T47D (cell line): ENCODE measurements around the gene TNKS1BP1.
"Not testable (repeated sequence)": the region's sequence is repeated elsewhere in the genome, so short reads cannot be mapped to it uniquely, and the experiment has no call there.

ENCODE experiments used
- DNase-seq, 2 experiments: peaks; one replicate each; pipeline versions ENCODE4 v3.0.0 to v3.0.0-alpha.2; 2011 to 2012; ENCODE audit warnings: low read depth in 1 of 2, low spot score in 1 of 2
- JUND ChIP-seq: IDR thresholded peaks from 2 replicates; pipeline ENCODE4 v1.6.1; 2012; ENCODE audit warnings: low read depth
- in situ Hi-C: cut with HindIII; loops from 2 replicates; pipeline ENCODE4 v1.10.0; 2016; ENCODE audit warnings: low sequenced_read_pairs, low pct_unique_long_range_greater_than_20kb

The TNKS1BP1 gene

DNA sequence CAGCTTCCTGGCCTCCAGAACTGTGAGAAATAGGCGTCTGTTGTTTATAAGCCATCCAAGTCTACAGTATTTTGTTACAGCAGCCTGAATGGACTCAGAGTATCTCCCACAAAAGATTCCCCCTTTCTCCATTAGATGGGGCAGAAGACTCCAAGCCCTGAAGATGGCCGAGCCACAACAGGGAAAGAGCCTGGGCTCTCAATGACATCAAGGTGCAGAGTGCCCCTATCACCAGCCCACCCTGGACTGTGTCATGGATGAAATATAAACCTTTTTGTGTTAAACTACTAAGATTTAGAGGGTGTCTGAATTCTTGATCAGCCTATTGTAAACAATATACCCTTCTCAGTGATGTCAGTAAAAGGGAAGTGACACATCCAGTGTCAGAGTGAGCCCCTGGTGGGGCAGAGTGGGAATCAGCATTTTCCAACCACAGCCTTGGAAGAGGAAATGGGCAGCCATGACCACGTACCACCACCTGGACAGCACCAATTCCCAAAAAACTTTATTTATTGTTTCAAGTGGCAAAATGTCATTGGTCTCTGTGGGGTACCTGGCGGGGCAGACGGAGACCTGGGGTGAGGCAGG is 25.5 kb downstream of the TNKS1BP1 start:
- DNase-seq = no peak
- no peak for TF ChIP-seq JUND
- in situ Hi-C loops = no loop called here

DNA sequence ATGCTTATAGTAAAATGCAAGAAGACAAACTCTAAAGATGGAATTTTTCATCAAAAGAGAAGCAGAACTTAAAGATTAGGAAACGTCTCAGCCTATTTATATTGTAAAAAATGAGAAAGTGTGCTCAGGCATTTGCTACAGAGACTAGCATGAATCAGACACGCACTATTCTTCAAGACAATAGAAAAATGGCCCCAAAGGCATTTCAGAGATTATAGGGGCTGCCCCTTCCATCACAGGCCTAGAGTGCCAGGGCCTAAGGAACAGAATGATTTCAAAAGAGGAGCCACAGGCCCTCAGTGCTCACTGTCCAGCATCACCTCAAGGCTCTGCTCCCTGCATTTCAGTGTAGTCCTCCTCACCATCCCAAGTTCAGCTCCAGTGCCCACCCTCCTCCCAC is 27.5 kb downstream of the TNKS1BP1 start:
- DNase-seq = no peak
- no peak for TF ChIP-seq JUND
- in situ Hi-C loops = no loop called here

DNA sequence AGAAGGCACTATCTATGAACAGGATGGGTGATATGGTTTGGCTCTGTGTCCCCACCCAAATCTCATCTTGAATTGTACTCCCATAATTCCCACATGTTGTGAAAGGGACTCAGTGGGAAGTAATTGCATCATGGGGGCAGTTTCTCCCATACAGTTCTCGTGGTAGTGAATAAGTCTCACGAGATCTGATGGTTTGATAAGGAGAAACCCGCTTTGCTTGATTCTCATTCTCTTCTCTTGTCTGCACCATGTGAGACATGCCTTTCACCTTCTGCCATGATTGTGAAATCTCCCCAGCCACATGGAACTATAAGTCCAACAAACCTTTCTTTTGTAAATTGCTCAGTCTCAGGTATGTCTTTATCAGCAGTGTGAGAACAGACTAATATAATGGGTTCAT is 28.5 kb downstream of the TNKS1BP1 start:
- in situ Hi-C loops = not testable (repeated sequence)
- peak in 1 of 2 experiments; percentile 83 for DNase-seq

DNA sequence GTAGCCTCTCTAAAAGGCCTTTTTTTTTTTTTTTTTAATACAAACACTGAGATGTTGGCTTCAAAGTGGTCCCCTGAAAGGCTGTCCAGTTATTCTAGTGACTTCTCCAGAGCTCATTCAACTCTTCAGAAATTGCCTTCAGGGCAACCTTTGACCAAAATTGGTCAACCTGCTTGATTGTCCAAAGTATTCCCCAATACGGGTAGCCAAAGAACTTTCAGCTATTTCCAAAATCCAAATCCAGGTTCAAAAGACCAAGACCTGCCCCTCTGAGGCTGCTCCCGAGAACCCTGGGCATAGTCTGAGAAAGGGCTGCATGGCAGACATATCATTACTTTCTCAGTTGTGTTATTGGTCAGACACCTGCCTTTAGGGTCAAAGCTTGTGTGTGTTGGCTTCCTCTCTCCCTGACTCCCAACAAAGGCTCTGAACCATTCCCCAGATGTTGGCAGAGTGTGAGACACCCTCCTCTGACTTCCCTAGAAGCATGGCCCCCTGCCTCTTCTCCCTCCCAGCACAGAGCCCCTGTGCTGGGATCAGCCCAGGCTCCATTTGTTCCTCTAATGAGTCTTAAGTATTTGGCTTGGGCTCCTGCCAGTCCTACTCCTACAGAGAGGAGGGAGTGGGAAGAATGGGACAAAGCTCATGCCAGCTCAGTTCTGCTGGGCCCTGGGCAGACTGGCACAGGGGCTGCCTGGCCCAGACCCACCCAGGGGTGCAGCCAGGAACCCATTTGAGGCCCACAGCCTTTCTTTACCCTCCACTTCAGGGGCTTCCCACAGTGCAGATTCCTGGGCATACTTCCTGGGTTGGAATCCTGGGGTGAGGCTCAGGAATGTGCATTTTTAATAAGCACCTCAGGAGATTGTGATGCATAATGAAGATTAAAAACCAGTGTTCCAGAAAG is 30.3 kb downstream of the TNKS1BP1 start:
- no peak for TF ChIP-seq JUND
- peak in 1 of 2 experiments; percentile 84 for DNase-seq
- in situ Hi-C loops = no loop called here

DNA sequence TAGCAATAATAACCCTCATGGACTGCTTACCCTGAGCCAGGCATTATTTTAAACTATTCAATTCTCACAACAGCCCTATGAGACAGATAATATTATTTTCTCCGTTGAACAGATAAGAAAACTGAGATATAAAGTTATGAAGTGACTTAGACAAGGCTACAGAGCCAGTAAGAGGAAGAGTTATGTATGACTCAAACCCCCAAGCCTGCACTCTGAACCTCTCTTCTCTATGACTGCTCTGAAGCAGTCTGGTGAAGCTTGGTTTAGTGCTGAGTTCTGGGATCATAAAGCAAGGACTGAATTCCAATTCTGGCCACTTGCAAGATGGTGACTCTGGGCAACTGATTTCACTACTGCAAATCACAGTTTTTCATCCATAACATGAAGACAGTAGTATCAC is 34.5 kb downstream of the TNKS1BP1 start:
- in situ Hi-C loops = no loop called here
- no peak for DNase-seq
- TF ChIP-seq JUND = no peak

DNA sequence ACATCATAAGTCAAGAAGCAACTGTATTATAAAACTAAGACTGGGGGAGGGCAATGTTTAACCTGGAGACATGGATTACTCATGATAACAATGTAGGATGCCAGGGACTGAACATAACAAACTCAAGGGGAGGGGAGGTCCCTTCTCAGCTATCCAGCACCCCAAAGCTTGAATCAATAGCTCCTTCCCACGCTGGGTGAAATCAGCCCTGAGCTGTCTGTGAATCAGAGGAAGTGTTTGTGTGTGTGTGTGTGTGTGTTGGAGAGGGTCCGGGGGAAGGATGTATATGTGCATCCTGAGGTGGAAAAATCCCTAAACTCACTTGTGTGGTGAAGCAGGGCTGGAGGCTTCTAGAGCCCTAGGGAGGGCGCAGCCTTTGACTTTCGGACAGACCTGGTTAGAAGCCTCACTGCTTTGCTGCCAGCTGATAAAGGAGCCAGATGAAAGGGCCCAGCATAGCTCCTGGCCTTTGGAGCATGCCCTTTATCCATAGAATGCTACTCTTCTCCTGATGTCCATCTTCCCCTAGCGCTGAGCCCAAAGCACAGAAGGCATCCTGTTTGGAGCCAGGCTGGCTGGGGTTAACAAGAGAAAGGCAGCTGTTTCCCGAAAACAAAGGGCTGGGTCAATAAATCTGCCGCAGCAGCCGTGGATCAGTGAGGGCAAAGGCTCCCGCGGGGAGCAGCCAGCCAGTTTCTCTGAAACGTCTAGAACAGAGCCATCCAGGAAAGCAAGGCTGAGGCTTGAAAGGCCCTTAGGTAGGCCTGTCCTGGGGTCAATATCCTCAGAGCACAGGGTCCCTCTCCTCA is 35.8 kb downstream of the TNKS1BP1 start:
- DNase-seq = no peak
- TF ChIP-seq JUND = no peak
- in situ Hi-C loops = no loop called here

DNA sequence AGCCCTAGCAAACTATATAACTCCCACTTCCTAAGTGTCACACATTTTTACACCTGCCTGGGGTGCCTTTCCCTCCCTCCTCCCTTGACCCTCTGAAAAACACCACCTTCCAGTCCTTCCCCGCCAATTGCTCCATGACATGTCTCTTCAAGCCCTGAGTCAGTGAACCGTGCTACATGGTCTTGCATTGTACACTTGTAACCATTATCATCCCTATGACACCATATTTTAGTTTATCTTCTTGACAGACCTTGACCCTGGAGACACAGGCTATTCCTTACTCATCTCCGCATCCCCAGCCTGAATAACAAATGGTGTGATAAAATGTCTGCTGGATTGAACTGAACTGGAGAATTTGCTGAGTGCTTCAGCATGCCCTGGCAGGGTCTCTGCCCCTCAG is 36.9 kb downstream of the TNKS1BP1 start:
- in situ Hi-C loops = no loop called here

DNA sequence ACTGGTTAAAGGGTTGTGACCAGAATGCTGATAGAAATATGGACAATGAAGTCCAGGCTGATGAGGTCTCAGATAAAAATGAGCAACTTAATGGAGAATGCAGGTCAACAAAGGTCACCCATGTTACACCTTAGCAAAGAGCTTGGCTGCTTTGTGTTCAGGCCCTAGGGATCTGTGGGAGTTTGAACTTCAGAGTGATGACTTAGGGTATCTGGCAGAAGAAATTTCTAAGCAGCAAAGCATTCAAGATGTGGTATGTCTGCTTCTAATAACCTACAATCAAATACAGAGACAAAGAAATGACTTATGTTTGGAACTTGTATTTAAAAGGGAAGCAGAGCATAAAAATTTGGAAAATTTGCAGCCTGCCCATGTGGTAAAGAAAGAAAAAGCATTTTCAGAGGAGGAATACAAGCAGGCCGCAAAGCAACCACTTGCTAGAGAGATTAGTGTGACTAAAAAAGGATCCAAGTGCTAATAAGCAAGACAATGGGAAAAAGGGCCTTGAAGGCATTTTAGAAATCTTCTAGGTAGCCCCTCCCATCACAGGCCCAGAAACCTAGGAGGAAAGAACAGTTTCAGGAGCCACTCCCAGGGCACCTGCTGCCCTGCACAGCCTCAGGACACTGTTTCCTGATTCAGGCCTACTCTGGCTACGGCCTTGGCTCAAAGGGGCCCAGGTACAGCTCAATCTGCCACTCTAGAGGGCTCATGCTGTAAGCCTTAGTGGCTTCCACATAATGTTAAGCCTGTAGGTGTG is 41.3 kb downstream of the TNKS1BP1 start:
- no peak for TF ChIP-seq JUND
- in situ Hi-C loops = no loop called here
- DNase-seq = no peak

More for the DNA sequence above, 36.9 kb downstream of the TNKS1BP1 start:
- no peak for DNase-seq
- no peak for TF ChIP-seq JUND

DNA sequence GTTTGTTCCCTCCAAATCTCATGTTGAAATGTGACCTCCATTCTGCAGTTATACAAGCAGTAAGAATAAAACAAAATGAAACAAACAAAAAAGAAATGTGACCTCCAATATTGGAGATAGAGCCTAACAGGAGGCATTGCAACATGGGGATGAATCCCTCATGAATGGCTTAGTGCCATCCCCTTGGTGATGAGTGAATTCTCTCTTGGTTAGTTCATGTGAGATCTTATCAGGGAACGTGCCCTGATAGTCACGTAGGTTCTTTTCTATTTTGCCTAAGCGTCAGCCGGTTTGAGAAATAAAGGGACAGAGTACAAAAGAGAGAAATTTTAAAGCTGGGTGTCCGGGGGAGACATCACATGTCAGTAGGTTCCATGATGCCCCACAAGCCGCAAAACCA is 43.2 kb downstream of the TNKS1BP1 start:
- in situ Hi-C loops, DNase-seq: not testable (repeated sequence)

DNA sequence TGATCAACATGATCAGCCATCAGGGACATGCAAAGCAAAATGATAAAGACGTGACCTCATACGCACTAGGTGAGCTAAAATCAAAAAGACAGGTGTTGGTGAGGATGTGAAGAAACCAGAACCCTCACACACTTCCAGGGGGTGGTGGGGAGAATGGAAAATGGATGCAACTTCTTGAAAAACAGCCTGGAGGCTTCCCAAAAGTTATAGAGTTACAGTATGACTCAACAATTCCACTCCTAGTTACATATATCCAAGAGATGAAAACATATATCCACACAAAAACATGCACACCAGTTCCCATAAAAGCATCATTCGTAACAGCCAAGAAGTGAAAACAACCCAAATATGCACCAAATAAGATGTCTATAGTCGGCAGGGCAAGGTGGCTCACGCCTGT is 45.6 kb downstream of the TNKS1BP1 start:
- no peak for DNase-seq
- no peak for TF ChIP-seq JUND
- in situ Hi-C loops = no loop called here

DNA sequence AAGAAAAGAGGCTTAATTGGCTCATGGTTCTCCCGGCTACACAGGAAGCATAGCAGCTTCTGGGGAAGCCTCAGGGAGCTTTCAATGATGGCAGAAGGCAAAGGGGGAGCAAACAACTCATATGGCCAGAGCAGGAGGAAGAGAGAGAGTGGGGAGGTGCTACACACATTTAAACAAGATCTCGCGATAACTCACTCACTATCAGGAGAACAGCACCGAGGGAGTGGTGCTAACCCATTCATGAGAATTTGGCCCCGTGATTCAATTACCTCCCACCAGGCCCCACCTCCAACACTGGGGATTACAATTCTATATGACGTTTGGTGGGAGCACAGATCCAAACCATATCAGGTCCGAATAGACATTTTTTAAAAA is 46.0 kb downstream of the TNKS1BP1 start:
- DNase-seq = no peak
- TF ChIP-seq JUND = no peak
- in situ Hi-C loops = no loop called here
